T-helper 9 cell (primary cell): ENCODE results near the gene EN1.

Experiments
- DNase-seq: peaks from one replicate; pipeline ENCODE4 v3.0.0-alpha.2; 2020

The EN1 gene

DNA sequence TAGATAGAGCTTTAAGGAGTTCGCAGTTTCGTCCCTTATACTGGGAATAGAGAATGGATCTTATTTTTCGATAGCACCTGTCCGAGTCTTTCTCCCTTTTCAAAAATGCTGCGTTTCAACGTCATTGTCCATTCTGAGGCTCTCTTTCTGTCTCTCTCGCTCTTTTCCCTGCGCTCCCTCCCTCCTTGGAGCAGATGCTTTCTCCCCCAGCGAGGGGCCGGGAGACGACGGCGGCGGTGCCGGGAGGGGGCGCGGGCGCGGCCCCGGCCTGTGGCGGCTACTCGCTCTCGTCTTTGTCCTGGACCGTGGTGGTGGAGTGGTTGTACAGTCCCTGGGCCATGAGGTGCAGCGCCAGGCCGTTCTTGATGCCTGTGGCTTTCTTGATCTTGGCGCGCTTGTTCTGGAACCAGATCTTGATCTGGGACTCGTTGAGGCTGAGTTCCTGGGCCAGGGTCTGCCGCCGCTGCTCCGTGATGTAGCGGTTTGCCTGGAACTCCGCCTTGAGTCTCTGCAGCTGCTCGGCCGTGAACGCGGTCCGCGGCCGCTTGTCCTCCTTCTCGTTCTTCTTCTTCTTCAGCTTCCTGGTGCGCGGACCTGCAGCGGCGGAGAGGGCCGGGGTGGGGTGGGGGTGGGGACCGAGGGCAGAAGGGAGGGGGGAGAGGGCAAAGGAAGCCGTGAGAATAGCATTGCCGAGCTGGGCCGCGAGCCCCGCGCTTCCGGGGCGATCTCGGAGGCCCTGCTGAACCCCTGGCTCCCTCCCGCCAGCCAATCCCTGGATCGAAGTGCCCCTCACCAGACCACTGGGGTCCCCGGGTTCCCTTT lies 4.6 kb downstream of the EN1 start:
- no peak for DNase-seq

- no peak for DNase-seq
Observed at GRCh38 chr2:118841828-118842461, 5.5 kb downstream of the EN1 start.

DNA sequence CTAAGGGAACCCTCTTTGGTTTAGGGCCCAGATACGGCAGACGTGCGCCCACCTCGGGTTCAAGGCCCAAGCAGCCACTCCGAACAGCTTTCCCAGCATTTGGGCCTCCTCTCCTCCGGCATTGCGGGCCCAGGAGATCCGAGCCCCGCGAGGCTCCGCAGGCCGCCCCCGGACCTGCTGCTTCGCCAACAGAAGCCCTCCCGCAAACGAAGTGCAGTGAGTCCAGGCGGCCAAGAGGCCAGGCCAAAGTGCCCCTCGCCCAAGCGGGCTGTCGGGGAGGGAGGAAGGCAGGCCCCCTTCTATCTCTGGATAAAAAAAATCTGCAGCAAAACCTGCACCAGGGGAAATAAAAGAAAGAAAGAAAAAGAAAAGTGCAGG lies 6.0 kb downstream of the EN1 start:
- DNase-seq: no peak

GRCh38 chr2:118838741-118839455 lies 8.6 kb downstream of the EN1 start:
- no peak for DNase-seq

GRCh38 chr2:118837621-118838020 lies 9.8 kb downstream of the EN1 start:
- no peak for DNase-seq

DNA sequence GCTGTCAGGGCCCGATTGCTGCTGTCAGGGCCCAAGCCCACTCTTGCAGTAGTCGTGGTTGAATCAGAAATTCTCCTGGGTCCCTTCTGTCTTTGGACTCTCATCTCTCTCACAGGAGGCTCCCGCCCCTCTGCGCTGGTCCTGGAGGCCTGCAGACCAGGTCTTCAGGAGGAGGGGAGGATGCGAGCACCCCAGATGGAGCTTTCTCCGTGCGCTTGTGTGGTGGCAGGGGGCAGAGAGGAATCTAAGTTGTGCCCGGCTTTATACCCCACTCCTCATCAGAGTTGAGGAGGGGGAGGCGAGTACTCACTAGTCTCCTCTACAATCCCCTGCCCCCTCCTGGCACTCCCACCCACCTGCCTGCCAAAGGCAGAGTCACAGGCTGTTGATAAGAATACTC lies 10.4 kb downstream of the EN1 start:
- DNase-seq: no peak

DNA sequence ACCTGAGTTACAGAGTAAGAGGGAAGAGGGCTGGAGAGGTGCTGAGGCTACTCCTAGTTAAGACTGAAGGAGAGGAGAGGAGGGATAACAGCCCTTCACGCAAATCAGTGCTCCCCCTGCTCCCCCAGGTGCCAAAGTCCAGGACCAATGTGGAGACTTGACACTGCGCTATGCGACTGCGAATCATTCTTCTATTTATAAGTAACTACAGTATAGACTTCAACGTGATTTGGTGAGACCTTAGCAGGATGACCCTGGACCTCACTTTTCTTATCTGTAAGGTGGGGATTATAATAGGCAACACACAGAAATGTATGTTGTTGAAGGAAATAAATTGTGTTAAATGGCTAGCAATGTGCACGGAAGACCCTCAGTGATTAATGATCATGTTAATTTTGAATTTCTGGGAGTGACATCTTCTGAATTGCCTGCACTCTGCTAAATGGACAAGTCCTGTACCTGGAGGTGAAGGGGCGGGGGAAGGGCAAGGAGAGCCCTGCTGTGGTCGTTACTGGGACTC lies 11.0 kb downstream of the EN1 start:
- no peak for DNase-seq

DNA sequence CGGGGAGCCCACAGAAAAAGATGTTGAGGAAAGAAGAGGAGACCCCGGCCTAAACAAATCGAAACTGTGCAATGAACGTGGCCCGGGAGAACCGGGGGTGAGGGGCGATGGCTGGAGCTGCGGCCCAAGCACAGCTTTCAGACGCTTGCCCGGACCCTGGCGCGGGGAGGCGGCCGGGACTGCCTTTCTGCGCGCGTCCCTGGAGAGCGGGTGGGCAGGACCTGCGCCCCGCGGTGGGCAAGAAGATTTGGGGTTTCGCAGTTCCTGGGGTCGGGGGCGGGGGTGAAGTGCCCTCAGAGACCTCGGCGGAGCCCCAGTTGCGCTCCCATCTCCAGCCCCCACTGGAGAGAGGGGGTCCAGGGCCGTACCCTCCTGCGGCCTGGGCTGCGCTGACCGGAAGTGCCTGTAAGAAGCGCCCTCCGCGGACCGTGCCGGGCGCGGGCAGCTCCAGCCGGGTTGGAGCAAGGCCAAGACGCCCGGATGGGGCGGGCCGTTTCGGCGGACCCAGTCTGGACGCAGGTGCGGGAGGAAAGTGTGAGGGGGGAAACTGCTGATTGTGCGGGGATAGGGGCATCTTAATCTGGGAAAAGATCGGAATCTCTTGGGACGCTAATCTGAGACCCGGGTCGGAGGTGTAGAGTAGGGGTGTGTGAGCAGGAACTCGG lies 11.6 kb downstream of the EN1 start:
- no peak for DNase-seq

DNA sequence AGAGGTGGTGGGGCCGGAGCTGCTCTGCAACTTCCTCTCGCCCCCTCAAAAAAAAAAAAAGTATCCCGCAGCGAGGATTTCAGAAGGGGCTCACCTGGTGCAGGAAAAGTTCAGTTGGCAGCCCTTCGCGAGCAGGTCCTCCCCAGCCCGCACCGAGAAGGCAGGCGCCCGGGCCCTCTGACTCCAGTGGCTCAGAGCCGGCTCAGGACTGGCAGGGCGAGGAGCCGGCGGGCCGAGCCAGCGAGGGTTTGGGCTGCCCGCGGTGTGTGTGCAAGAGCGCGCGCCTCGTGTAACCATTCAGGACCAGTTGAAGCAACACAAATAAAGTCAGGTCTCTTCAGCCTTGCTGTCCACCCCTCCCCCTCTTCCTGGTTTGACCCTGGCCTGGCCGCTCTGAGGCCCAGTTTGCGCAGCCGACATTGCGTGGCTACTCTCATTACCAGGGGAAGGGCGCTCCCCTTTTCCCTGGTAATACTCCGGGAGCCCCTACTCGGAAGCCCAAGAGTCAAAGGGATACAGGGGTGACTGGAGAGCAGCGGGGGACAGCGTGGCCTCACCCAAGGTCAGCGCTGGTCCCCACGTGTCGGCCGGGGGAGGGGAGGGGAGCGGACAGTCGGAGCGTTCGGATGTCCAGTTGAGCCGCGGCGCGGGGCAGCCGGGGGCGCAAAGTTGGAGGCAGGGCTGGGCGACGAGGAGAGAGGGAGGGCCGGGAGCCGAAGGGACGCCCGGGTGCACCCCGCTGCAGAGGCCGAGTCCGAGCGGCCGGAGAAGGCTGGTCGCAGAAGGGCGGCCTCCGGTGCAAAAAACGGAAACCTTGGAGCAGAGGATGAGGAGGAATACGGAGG lies 12.3 kb downstream of the EN1 start:
- no peak for DNase-seq

- no peak for DNase-seq
Observed at GRCh38 chr2:118834440-118834810, 13.0 kb downstream of the EN1 start.

- DNase-seq: no peak
Observed at GRCh38 chr2:118833716-118834439, 13.6 kb downstream of the EN1 start.

DNA sequence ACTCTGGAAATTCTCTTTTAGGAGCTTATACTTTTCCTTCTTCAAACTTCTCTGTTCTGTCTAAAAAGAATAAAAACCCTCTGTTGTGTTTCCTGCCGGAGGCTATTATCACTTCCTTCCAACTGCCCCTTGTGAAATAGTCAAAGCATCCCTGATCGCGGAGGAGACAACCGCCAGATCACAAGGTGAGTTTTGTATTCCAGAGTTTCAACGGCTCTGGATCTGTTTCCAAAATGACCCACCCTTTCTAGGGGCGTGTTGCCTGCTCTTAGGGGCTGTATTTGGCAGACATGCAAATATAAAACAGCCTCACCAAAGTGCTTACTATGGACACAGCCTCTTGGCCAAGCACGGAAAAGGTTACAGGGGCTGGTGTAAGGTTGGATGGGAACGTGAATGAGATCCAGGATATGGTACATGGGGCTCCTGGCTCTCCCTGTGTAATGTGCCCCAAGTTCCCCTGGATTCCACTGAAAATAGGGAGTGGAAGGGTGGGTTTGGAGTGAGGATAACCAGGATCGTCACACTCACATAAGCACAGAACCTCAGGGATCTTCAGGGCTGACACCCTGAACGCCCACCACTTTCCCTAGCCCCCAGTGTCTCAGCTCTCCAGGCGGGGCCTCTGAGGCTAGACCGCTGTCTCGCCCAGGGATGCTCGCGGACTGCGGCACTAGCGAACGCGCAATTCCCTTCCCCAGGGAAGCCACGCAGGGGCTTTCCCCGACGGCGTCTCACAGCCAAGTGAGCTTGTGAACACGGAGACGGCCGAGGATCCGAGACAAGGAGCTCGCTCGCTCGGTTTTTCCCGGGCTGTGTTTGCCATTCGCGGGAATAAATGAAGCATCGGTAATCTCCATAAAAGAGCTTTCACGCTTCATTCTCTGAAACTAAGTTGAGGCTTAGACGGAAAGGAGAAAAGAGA lies 14.4 kb downstream of the EN1 start:
- no peak for DNase-seq

DNA sequence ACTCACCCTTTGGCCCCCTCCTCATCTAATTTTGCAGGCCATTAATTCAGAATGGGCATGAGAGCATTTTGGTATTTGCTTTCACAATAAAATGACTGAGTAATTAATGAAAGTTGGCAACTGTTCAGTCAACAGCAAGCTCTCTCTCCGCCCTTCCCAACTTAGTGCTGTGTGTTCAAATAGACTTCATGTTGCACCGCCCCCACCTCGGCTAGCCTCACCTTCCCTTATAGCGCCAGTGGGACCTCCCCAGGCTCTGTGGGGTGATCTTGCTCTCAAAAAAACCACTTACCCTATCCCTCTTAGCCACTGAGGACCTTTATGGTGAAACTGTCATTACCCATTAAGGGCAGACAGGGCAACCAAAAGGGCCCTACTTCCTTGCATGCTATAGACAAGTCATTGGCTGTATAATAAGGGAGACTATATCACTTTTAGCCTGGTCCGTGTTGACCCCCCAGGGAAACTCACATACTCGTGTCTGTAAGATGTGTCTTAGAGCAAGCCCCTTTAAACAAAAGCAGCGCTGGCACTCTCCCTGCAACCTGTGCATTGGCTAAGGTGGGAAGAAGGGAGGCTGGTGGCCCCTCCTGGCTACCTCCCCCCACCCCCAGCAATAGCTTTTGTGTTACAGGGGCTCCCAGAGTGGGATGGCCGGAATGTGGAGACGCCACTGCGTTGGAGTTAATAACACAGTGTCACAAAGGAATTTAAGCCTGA lies 15.2 kb downstream of the EN1 start:
- no peak for DNase-seq

GRCh38 chr2:118830881-118831280 lies 16.6 kb downstream of the EN1 start:
- no peak for DNase-seq

DNA sequence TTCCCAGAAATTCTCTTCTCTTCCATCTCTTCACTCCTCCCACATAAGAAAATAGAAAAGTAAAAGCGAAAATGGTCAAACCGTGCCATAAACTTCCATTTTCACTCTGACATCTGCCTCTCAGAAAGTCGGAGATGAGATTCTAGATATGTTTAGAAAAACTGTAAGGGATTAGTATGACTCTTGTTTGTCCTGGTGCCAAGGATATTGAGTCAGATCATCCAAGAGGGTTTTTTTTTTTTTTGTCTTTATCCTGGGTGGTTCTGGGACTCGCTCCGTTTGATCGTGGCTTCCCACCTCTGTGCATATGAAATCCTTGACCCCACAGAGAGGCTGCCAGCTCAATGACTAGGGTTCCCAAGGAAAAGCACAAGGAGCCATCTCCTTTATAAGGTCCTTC lies 17.3 kb downstream of the EN1 start:
- DNase-seq: no peak

DNA sequence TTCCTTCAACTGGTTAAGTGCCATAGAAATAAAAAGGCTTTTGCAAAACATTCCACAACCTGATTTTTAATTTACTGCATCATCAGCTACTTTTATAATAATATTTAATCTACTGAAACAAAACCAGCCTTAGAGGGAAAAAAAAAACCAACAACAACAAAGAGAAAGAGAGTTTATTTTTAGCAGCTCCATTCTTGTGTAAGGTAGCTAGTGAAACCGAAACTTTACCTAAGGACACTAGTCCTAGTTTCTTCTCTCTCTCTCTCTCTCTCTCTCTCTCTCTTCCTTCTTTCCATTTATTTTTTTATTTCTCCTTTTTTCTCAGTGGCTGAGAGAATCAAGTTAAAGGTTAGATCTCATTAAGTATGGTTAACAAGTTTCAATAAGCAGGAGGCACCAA lies 21.4 kb downstream of the EN1 start:
- DNase-seq: no peak

DNA sequence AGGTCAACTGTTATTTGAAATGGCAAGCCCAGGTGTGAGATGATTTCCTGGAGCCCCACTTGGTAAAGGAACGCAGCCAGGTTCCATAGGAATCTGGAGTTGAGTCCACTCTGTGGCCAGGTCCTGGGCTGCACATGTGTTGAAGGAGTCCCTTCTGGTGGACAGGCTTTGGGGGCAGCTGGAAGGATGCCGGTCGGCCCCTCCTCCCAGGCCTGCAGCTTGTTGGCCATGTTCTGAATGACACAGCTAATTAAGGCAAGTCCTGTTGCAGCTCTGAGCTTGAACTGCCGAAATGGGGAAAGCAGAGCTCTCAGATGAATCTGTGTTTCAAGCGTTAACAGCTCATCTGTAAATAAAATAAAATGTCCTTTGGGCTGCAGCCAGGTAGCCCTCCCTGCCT lies 23.8 kb downstream of the EN1 start:
- no peak for DNase-seq

- no peak for DNase-seq
Observed at GRCh38 chr2:118822572-118822971, 24.9 kb downstream of the EN1 start.

GRCh38 chr2:118822015-118822414 lies 25.4 kb downstream of the EN1 start:
- no peak for DNase-seq

DNA sequence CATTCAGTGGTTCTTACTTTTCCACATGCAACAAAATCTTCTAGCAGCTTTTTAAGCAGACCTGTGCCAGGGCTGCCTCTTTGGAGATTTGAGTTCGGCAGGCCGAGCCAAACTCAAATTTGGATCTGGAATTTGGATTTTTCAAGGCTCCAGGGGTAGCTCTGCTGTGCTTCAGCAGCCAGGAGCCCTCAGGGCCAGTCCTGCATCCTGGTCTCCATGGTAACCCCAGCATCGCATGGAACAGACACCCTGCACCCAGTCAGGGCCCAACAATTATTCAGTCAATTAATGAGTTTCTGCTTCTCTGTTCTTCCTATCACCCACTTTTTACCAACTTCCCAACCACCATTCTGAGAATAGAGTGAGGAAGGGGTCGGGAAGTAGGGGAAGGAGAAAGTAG lies 30.0 kb downstream of the EN1 start:
- no peak for DNase-seq
